Measurements from ENCODE around the gene S100A16. TPM values are rescaled to one million over a fixed set of nuclear protein-coding genes. Genes with fewer than 3 reads are reported as not detected.

Gene S100A16
- total RNA-seq, 8 experiments from 2014 or later = 2.0 to 108 (median 7.0) TPM

DNA sequence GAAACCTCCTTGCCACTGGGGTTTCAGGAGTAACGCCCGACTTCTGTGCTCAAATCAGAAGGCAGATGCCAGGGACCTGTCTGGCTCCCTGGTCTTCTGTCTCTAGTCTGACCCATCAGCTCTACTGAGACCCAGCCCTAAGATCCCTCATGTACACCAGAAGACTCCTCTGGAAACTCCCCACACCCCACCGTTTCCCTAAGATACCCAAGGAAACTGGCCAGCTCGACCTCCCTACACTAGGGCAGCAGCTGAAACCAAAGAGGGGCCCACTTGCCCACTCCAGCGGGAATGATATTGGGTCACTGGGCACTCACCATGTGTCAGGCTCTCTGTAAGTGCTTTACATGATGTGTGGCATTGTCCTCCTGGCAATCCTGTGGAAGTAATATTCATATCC lies 469 bp upstream of the S100A16 start:
- Histone ChIP-seq H3K4me1 (replicated peaks in 1 of 2) (peaks cover 18 to 36% of the 10 kb centered on the region in 2 donors), H3K27ac (no peak overlapping the region), H3K4me3 (no peak overlapping the region)
- WGBS, 10 experiments = 83 to 100% (median 90%) methylated on average over 1 to 4 of the region's 5 CpGs; no CpG with 5 or more reads in 5 of the 10 experiments
- ATAC-seq (replicated peaks in 6 of 8) = no peak
- in situ Hi-C loops (cut with MboI; ENCODE audit: low pct_unique_long_range_greater_than_20kb in 2 of 9, low sequenced_read_pairs in 9 of 9, unreplicated experiment in 9 of 9) = no loop called here

- 0 to 41% (median 31%) methylated on average over 1 to 8 of the region's 11 CpGs; no CpG with 5 or more reads in 6 of the 10 experiments for WGBS, 10 experiments
- Histone ChIP-seq H3K27ac (no peak overlapping the region), H3K4me3 (peak overlapping the region in 1 of 5 donors; percentile 21), H3K4me1 (replicated peaks in 1 of 2) (peaks cover 18 to 42% of the 10 kb centered on the region in 2 donors)
- ATAC-seq (replicated peaks in 6 of 8) = peak in 6 of 8 experiments; percentile 1 to 30 (median 14)
- in situ Hi-C loops (cut with MboI; ENCODE audit: low pct_unique_long_range_greater_than_20kb in 2 of 9, low sequenced_read_pairs in 9 of 9, unreplicated experiment in 9 of 9) = no loop called here
Observed at GRCh38 chr1:153612111-153612754, 704 bp downstream of the S100A16 start.

GRCh38 chr1:153611356-153611755 lies 1.6 kb downstream of the S100A16 start:
- Histone ChIP-seq H3K27ac (no peak overlapping the region), H3K4me1 (replicated peaks in 1 of 2) (peaks cover 18 to 42% of the 10 kb centered on the region in 2 donors), H3K4me3 (no peak overlapping the region)
- in situ Hi-C loops (cut with MboI; ENCODE audit: low pct_unique_long_range_greater_than_20kb in 2 of 9, low sequenced_read_pairs in 9 of 9, unreplicated experiment in 9 of 9) = no loop called here
- WGBS, 10 experiments = 29 to 100% (median 100%) methylated on average over 1 of the region's 1 CpG; no CpG with 5 or more reads in 2 of the 10 experiments
- no peak for ATAC-seq (replicated peaks in 6 of 8)

- ATAC-seq (replicated peaks in 6 of 8) = no peak
- Histone ChIP-seq H3K27ac (no peak overlapping the region), H3K4me1 (replicated peaks in 1 of 2) (peaks cover 18 to 42% of the 10 kb centered on the region in 2 donors), H3K4me3 (no peak overlapping the region)
- 86% methylated on average over 1 of the region's 7 CpGs; no CpG with 5 or more reads in 9 of the 10 experiments for WGBS, 10 experiments
- in situ Hi-C loops (cut with MboI; ENCODE audit: low pct_unique_long_range_greater_than_20kb in 2 of 9, low sequenced_read_pairs in 9 of 9, unreplicated experiment in 9 of 9) = no loop called here
Observed at GRCh38 chr1:153610811-153611301, 2.1 kb downstream of the S100A16 start.

DNA sequence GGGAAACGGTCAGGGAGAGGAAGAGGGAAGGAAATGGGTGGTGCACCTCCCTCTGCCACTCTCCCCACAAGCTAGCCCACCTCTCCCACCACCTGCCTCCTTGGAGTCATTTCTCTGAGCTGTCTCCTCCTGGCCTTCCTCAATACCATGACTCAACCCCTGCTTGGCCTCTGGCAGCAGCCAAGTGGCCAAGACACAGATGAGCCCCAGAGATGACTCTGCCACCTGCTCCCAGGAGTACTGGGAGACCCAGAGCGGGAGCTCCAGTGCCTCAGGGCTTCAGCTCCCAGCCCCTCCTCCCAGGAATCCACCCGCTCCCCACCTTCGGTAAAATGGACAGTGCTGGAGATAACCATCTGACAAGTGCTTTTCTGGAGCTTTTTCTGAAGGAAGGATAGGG lies 2.6 kb downstream of the S100A16 start:
- Histone ChIP-seq H3K4me1 (replicated peaks in 1 of 2) (peaks cover 18 to 42% of the 10 kb centered on the region in 2 donors), H3K27ac (no peak overlapping the region), H3K4me3 (no peak overlapping the region)
- no peak for ATAC-seq (replicated peaks in 6 of 8)
- 20 to 87% (median 50%) methylated on average over 1 to 3 of the region's 4 CpGs; no CpG with 5 or more reads in 3 of the 10 experiments for WGBS, 10 experiments
- in situ Hi-C loops (cut with MboI; ENCODE audit: low pct_unique_long_range_greater_than_20kb in 2 of 9, low sequenced_read_pairs in 9 of 9, unreplicated experiment in 9 of 9) = no loop called here

- 41 to 100% (median 87%) methylated on average over 2 to 6 of the region's 6 CpGs; no CpG with 5 or more reads in 1 of the 10 experiments for WGBS, 10 experiments
- no peak for ATAC-seq (replicated peaks in 6 of 8)
Observed at GRCh38 chr1:153609585-153609907, 3.4 kb downstream of the S100A16 start.

GRCh38 chr1:153608742-153609584 lies 4.0 kb downstream of the S100A16 start:
- no peak overlapping the region for H3K27ac ChIP-seq
- WGBS, 10 experiments = 0 to 55% (median 21%) methylated on average over 1 to 8 of the region's 19 CpGs; no CpG with 5 or more reads in 4 of the 10 experiments
- H3K4me3 ChIP-seq = no peak overlapping the region
- ATAC-seq (replicated peaks in 6 of 8) = peak; percentile 57 to 85 (median 73)
- in situ Hi-C loops (cut with MboI; ENCODE audit: low pct_unique_long_range_greater_than_20kb in 2 of 9, low sequenced_read_pairs in 9 of 9, unreplicated experiment in 9 of 9) = no loop called here
- peaks cover 18 to 42% of the 10 kb centered on the region in 2 donors for H3K4me1 ChIP-seq (replicated peaks in 1 of 2)

More at GRCh38 chr1:153609585-153609907, 3.4 kb downstream of the S100A16 start:
- in situ Hi-C loops (cut with MboI; ENCODE audit: low pct_unique_long_range_greater_than_20kb in 2 of 9, low sequenced_read_pairs in 9 of 9, unreplicated experiment in 9 of 9) = no loop called here
- no peak overlapping the region for H3K4me3 ChIP-seq
- no peak overlapping the region for H3K27ac ChIP-seq
- H3K4me1 ChIP-seq (replicated peaks in 1 of 2) = peaks cover 18 to 42% of the 10 kb centered on the region in 2 donors

DNA sequence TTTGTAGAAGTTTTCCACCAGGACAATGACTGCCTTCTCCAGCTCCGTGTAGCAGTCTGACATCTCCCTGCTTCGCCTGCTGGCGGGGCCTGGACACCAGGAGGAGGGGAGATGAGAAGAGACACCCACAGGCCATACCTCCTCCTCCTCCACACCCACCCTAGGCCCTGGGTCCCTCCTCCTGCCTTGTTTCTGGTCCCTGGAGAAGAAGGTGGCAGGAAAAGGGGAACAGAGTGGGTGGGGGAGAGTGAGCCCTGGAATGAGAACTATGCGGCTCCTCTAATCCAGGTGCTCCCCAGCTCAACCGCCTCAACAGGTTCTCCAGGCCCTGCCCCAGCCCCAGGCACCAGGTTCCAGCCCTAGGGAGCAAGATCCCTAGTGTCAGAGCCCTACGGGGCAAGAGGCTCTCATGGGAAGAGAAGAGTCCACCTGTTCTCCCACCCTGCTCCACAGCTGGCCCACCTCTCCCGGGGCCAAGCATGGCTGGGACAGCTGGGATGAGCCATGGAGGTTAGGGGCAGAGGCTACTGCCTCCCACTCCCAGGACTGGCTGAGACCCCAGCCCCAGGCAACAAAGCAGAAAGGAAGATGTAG lies 4.8 kb downstream of the S100A16 start:
- H3K4me3 ChIP-seq = no peak overlapping the region
- H3K27ac ChIP-seq = no peak overlapping the region
- in situ Hi-C loops (cut with MboI; ENCODE audit: low pct_unique_long_range_greater_than_20kb in 2 of 9, low sequenced_read_pairs in 9 of 9, unreplicated experiment in 9 of 9) = no loop called here
- ATAC-seq (replicated peaks in 6 of 8) = no peak
- WGBS, 10 experiments = 83 to 100% (median 97%) methylated on average over 1 to 7 of the region's 7 CpGs; no CpG with 5 or more reads in 4 of the 10 experiments
- peaks cover 18 to 42% of the 10 kb centered on the region in 2 donors for H3K4me1 ChIP-seq (replicated peaks in 1 of 2)

GRCh38 chr1:153607381-153607780 lies 5.6 kb downstream of the S100A16 start:
- Histone ChIP-seq H3K27ac (no peak overlapping the region), H3K4me1 (replicated peaks in 1 of 2) (peaks cover 13 to 34% of the 10 kb centered on the region in 2 donors), H3K4me3 (no peak overlapping the region)
- in situ Hi-C loops (cut with MboI; ENCODE audit: low pct_unique_long_range_greater_than_20kb in 2 of 9, low sequenced_read_pairs in 9 of 9, unreplicated experiment in 9 of 9) = no loop called here
- no peak for ATAC-seq (replicated peaks in 6 of 8)
- WGBS, 10 experiments = 95 to 100% (median 100%) methylated on average over 1 to 8 of the region's 8 CpGs; no CpG with 5 or more reads in 5 of the 10 experiments

GRCh38 chr1:153606194-153606593 lies 6.7 kb downstream of the S100A16 start:
- WGBS, 10 experiments = 79 to 97% (median 90%) methylated on average over 1 to 10 of the region's 11 CpGs; no CpG with 5 or more reads in 3 of the 10 experiments
- in situ Hi-C loops (cut with MboI; ENCODE audit: low pct_unique_long_range_greater_than_20kb in 2 of 9, low sequenced_read_pairs in 9 of 9, unreplicated experiment in 9 of 9) = no loop called here
- no peak for ATAC-seq (replicated peaks in 6 of 8)

GRCh38 chr1:153602749-153603148 lies 10.2 kb downstream of the S100A16 start:
- Histone ChIP-seq H3K4me1 (replicated peaks in 1 of 2) (peaks cover 3 to 10% of the 10 kb centered on the region in 2 donors), H3K4me3 (no peak overlapping the region), H3K27ac (no peak overlapping the region)
- no peak for ATAC-seq (replicated peaks in 6 of 8)
- 68 to 97% (median 89%) methylated on average over 3 to 6 of the region's 6 CpGs for WGBS, 10 experiments
- in situ Hi-C loops (cut with MboI; ENCODE audit: low pct_unique_long_range_greater_than_20kb in 2 of 9, low sequenced_read_pairs in 9 of 9, unreplicated experiment in 9 of 9) = no loop called here

More at GRCh38 chr1:153606194-153606593, 6.7 kb downstream of the S100A16 start:
- peaks cover 8 to 23% of the 10 kb centered on the region in 2 donors for H3K4me1 ChIP-seq (replicated peaks in 1 of 2)
- H3K4me3 ChIP-seq = no peak overlapping the region
- no peak overlapping the region for H3K27ac ChIP-seq

GRCh38 chr1:153599847-153600246 lies 13.1 kb downstream of the S100A16 start:
- ATAC-seq (replicated peaks in 6 of 8) = no peak
- no peak overlapping the region for H3K27ac ChIP-seq

More at GRCh38 chr1:153599847-153600246, 13.1 kb downstream of the S100A16 start:
- in situ Hi-C loops (cut with MboI; ENCODE audit: low pct_unique_long_range_greater_than_20kb in 2 of 9, low sequenced_read_pairs in 9 of 9, unreplicated experiment in 9 of 9) = no loop called here
- WGBS, 10 experiments = 42 to 100% (median 82%) methylated on average over 1 to 7 of the region's 7 CpGs; no CpG with 5 or more reads in 1 of the 10 experiments
- peaks cover 3 to 6% of the 10 kb centered on the region in 2 donors for H3K4me1 ChIP-seq (replicated peaks in 1 of 2)
- no peak overlapping the region for H3K4me3 ChIP-seq

Data from motor neuron (in vitro differentiated cells).